IPS DF 4.7 (cell line): ENCODE results near the gene MCC.

Experiments used
- DNase-seq: peaks from one replicate; pipeline ENCODE4 v3.0.0-alpha.2; 2013; ENCODE audit warnings: low spot score; ENCODE audit errors: extremely low read depth

The MCC gene

GRCh38 chr5:113059232-113060040, 428.8 kb downstream of the MCC start:
- DNase-seq = no peak

DNA sequence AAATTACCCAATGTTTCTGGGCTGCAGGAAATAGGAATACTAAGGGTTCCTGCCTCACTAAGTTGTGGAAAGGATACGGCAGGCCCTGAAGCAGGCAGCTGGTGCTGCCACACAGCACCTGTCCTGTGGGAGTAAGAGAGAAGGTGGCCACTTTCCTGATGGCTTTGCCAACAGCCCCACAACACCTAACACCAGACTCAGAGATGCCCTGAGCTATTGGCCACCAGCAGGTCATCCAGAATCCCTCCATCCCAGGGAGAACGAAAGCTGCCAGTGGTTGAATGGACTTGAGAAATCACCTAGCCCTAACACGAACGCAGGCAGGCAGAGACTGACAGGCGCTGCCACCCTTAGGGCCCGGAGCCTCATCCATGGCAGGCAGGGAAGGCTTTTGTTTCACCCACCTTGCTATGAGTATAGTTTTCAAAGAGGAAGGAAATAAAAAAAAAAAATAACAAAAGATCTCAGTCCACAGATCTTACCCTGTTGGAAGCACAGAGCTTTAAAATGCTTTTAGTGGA, 429.5 kb downstream of the MCC start:
- no peak for DNase-seq

DNA sequence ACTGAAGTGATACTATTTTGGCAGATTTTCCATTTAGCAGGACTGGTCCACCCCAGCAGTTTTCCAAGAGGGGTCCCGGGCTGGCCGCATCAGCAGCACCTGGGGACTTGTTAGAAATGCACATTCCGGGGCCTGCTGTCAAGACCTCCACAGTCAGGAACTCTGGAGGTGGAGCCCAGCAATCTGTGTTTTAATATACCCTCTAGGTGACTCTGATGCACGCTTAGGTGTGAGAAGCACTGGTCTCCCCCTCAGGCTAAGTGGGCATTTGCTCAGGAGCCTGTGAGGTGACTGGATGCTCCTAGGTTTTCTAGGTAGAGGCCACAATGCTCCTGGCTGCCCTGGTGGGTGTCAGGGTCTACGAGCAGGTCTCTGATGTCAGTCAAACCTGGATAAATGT, 430.0 kb downstream of the MCC start:
- no peak for DNase-seq

GRCh38 chr5:113057557-113057984, 430.7 kb downstream of the MCC start:
- no peak for DNase-seq

GRCh38 chr5:113056988-113057387, 431.3 kb downstream of the MCC start:
- no peak for DNase-seq

DNA sequence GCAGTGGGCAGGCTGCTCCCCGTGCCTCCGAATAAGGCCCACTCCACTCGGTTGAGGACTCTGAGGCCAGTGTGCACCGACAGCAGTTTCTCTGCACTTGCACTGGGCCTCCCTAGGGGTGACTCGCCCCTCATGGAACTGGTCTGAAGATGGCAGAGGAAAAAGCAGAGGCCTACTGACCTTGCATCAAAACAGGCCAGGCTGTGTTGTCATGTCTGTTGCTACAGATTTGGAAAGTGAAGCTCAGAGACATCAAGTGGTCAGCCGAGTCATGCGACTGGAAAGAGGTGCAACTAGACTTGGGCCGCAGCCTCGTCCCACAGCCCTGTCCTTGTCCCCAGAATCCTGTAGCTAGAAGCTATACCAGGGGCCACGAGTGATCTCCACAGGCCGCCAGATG, 433.4 kb downstream of the MCC start:
- DNase-seq = no peak

GRCh38 chr5:113053511-113053995, 434.7 kb downstream of the MCC start:
- no peak for DNase-seq

- no peak for DNase-seq
Measured at GRCh38 chr5:113052041-113052795, 436.0 kb downstream of the MCC start.

- no peak for DNase-seq
Measured at GRCh38 chr5:113050721-113051382, 437.4 kb downstream of the MCC start.

DNA sequence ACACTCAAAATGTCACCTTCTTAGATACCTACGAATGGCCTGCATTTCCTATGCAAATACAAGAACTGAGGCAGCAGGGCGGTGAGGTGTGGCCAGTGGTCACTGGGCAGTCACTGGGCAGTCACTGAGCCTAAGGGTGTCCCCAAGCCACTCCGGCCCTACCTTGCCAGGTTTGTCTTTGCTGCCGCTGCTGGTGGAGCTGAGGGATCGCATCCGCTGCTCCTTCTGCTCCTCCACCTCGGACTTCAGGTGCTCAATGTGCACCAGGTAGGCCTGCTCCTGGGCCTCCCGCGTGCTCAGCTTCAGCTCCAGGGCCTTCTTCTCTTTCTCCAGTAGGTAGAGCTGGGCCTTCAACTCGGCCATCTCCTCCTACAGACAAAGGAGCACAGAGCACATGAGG, 439.3 kb downstream of the MCC start:
- no peak for DNase-seq

- no peak for DNase-seq
Measured at GRCh38 chr5:113047733-113048652, 440.3 kb downstream of the MCC start.

DNA sequence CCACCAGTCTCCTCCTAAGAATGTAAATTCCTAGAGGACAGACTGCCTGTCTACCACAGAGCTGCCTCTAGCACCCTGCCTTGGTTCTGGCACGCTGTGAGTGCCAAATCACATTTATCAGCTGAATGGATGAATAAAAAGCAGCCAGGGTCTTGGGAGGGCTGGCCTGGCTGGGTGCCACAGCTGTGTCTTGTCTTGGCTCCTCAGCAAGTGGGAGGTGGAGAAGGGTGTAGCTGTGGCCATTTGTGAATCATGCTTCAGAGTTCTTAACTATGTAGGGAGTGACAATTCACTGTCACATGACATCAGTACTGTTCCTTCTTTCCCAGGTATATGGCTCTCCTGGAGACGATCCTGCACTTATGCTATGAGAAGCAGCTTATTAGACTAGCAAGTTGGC, 441.0 kb downstream of the MCC start:
- DNase-seq = no peak

GRCh38 chr5:113044776-113045465, 443.3 kb downstream of the MCC start:
- no peak for DNase-seq

DNA sequence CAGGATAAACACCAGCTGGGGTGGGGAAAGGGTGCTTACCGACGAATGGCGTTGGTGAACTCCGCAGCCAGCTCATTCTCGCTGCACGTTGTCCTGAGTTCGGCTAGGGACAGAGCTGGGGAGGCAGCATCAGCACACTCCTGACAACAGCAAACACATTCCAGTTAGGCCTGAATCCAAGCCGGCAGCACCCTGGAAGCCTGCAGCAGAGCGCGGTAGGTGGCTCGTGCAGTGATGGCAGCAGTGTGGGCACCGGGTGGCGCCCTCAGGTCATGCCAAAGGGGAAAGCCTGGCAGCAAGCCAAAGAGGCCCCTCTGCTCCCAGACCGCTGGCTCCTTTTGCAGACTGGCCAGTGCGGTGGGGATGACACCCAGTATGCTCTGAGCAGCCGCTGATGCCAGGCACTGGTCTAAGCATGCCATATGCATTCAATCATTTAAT, 444.7 kb downstream of the MCC start:
- no peak for DNase-seq

DNA sequence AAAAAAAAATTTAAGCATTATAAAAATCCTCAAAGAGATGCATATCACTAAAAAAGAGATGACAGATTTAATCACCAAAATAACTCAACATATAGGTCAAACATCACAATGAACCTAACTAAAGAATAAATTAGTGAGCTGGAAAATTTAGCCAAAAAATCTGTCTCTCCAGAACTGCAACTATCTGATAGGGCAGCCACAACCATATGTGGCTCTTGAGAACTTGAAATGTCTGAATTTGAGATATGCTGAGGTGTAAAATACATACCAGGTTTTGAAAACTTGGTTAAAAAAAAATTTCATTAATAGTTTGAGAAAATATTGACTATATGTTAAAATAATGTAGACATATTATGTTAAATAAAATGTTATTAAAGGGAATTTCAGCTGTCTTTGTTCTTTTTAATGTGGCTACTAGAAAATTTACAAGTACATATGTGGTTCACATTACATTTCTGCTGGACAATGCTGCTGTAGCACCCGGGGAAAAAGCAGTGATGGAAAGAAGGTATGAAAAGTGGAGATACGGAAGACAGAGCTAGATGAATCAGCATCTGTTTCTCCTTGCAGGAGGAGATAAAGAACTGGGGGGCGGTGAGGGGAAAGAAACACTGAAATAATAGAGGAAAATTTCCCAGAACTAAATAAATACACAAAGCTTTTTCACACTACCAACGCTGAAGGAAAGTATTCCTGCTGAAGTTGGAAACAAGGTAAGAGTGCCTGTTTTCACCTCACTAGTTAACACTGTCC, 445.6 kb downstream of the MCC start:
- no peak for DNase-seq

- DNase-seq = no peak
Measured at GRCh38 chr5:113040672-113041260, 447.5 kb downstream of the MCC start.

DNA sequence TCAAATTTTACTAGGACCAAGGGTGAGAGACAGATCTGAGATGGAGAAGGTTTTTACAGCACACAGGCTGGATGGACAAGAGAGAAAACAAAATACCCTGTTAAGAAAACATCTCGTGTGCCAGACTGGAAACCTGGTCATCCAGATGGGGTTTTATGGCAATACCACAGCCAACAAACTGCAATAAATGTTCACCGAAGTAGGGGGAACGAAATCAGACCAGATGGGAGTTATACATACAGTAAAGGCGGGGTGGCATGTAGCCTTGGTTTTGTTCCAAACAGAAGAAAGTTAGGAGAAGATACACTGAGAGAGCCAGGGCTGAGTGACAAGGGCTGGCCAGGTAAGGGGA, 448.3 kb downstream of the MCC start:
- DNase-seq = no peak

GRCh38 chr5:113039229-113039933, 448.9 kb downstream of the MCC start:
- no peak for DNase-seq
